AG04449 (cell line): ENCODE data around the gene FGF22.

ENCODE experiments used
- CTCF ChIA-PET: fragments of 350-600 bp; formaldehyde crosslinking; extraction: SDS; loops from one replicate; lab custom pipeline; 2021; ENCODE audit warnings: antibody characterized with exemption; lab: Yijun Ruan, JAX
- POLR2A ChIA-PET: fragments of 400-600, 350-600 bp; formaldehyde crosslinking; extraction: SDS; loops from one replicate; lab custom pipeline; 2020; ENCODE audit warnings: antibody characterized with exemption, inconsistent platforms; lab: Yijun Ruan, JAX
- DNase-seq: peaks from one replicate; pipeline ENCODE4 v3.0.0-alpha.2; 2010; ENCODE audit warnings: low read depth, low spot score
- H3K4me3 ChIP-seq: 2 replicates; pipeline ENCODE4 v1.5.1; 2011; ENCODE audit warnings: low read depth, mild to moderate bottlenecking, control low read depth, low read length
- CTCF ChIP-seq: IDR thresholded peaks from one replicate; pipeline ENCODE4 v1.5.1; 2011; ENCODE audit warnings: mild to moderate bottlenecking, moderate library complexity, low read length, control low read depth, inconsistent platforms; ENCODE audit not compliant: insufficient read depth; ENCODE audit errors: missing control alignments

Gene FGF22

GRCh38 chr19:688214-688613, 48.5 kb downstream of the FGF22 start:
- ChIA-PET POLR2A (no interaction called here), CTCF (no interaction called here)
- no peak for DNase-seq
- TF ChIP-seq CTCF: no peak
- H3K4me3 ChIP-seq: no peak overlapping the region

DNA sequence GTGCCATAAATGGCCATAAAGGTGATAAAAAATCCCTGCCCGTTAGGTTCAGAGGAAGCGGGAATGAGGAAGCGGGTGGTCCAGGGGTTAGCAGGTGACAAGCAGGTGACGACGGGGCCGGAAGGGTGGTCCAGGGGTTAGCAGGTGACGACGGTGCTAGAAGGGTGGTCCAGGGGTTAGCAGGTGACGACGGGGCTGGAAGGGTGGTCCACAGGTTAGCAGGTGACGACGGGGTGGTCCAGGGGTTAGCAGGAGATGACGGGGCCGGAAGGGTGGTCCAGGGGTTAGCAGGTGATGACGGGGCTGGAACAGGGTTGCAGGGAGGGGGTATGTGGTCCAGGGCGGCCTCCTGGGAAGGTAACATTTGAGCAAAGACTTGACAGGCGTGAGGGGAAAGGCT, 49.3 kb downstream of the FGF22 start:
- H3K4me3 ChIP-seq: no peak overlapping the region
- DNase-seq: no peak
- ChIA-PET POLR2A (no interaction called here), CTCF (no interaction called here)
- TF ChIP-seq CTCF: no peak

- POLR2A ChIA-PET: no interaction called here
- CTCF ChIA-PET: interaction anchor here (1.3 kb wide), 1 partner anchor 42 kb away, joined by 4 read pairs; no protein-coding TSS in a partner anchor
- H3K4me3 ChIP-seq: no peak overlapping the region
- no peak for TF ChIP-seq CTCF
- DNase-seq: no peak
These were observed 50.5 kb downstream of the FGF22 start for GRCh38 chr19:690203-690602.
